Fibroblast of lung (primary cell): ENCODE results near the gene DNAJC28.

ENCODE experiments used
- CTCF ChIP-seq, 2 donors: IDR thresholded peaks in 1 of 2; conservative IDR thresholded peaks in 1 of 2; 1 replicate in 1 of 2; 2 replicates in 1 of 2; pipeline ENCODE4 v1.5.1; 2011 to 2012; ENCODE audit warnings: low read length in 2 of 2, control low read depth in 1 of 2, inconsistent platforms in 1 of 2, low read depth in 1 of 2, mild to moderate bottlenecking in 1 of 2
- EZH2 ChIP-seq: IDR thresholded peaks from 2 replicates; pipeline ENCODE4 v1.5.1; 2012; ENCODE audit warnings: low read length, control low read depth, mild to moderate bottlenecking; ENCODE audit errors: missing control alignments

DNA sequence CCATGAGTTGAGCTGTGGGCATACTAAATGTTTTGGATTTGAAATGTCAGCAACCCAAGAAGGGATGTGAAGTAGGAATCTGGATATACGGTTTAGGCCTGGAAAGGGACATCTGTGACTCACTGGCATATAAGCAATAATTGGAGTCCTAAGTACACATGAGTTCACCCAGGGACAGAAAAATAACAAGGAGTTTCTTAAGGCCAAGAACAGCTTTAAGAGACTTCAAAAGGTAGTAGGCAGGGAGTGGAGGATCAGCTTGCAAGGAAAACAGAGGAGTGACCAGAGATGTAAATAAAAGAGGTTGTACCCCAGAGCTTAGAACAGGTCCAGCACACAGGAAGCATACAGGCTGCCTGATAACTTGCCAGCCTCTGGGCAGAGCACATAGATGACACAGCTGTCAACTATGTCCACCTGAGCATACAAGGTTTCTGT is 39.9 kb downstream of the DNAJC28 start:
- no peak for TF ChIP-seq CTCF (conservative IDR thresholded peaks at IDR 0.05 in 1 of 2, IDR thresholded peaks at IDR 0.05 in 1 of 2; ENCODE audit: low read depth in 1 of 2, low read length in 2 of 2)
- no peak for TF ChIP-seq EZH2
